Progenitor cell of endocrine pancreas (in vitro differentiated cells): ENCODE data around the gene THPO. TPM values are rescaled to one million over a fixed set of nuclear protein-coding genes. Genes with fewer than 3 reads are reported as not detected.

Experiments used
- DNase-seq: peaks from one replicate; pipeline ENCODE4 v3.0.0; 2021; ENCODE audit warnings: low spot score; ENCODE audit not compliant: unreplicated experiment
- H3K27ac Mint-ChIP-seq: 2 replicates; pipeline ENCODE4 v1.8.0; 2021; ENCODE audit warnings: mild to moderate bottlenecking, moderate library complexity, mixed read lengths
- H3K27me3 Mint-ChIP-seq: 2 replicates; pipeline ENCODE4 v1.8.0; 2021; ENCODE audit warnings: mixed read lengths
- H3K36me3 Mint-ChIP-seq: 2 replicates; pipeline ENCODE4 v1.8.0; 2022; ENCODE audit warnings: mixed read lengths; ENCODE audit not compliant: insufficient read depth
- H3K4me1 Mint-ChIP-seq: 2 replicates; pipeline ENCODE4 v1.8.0; 2021; ENCODE audit warnings: low read depth, mixed read lengths
- H3K4me3 Mint-ChIP-seq: 2 replicates; pipeline ENCODE4 v1.8.0; 2021; ENCODE audit warnings: low read depth, mild to moderate bottlenecking, moderate library complexity, mixed read lengths
- H3K9me3 Mint-ChIP-seq: 2 replicates; pipeline ENCODE4 v1.8.0; 2021; ENCODE audit warnings: low read depth, mixed read lengths
- total RNA-seq: library from RNA; stranded (reverse); gene quantifications from 2 replicates; pipeline ENCODE4 v1.2.1, GENCODE V29; 2021
- TF ChIP-seq, protein P1 (sequence below): fragments of 200-600 bp; sonication (generic); IDR thresholded peaks from one replicate; pipeline ENCODE4 v1.5.0; 2021; ENCODE audit warnings: antibody characterized with exemption, mild to moderate bottlenecking; ENCODE audit not compliant: unreplicated experiment

The THPO gene
- total RNA-seq, 1 donor from 2014 or later: 7.1 TPM

DNA sequence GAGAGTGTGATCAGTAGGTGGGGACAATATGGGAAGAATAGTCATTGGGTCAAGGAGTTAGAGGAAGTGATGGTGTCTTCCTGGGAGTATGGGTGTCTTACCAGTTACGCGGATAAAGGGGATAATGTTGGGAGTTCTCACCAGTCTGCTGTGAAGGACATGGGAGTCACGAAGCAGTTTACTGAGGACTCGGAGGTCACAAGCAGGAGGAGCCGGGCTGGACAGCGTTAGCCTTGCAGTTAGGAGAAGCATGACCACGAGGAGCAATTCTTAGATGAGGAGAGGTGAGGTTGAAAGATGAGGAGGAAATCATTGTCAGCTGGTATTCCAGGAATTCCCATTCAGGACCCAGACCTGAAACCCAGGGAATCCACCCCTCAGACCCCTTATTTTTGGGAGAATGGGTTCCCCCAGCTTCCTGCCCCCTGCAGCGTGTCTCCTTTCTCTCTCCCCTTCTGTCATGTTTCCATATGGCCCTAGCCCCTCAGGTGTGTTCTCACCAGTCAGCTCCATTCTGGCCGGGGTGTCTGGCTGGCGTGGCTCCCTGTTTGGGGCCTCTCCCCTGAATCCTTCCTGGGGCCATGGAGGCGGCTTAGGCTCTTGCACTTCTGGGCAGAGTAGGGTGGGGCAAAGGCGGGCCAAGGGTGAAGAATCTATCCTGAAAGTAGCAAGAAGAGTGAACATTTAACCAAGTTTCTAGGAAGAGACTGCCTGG is 2.1 kb downstream of the THPO start:
- DNase-seq: no peak

DNA sequence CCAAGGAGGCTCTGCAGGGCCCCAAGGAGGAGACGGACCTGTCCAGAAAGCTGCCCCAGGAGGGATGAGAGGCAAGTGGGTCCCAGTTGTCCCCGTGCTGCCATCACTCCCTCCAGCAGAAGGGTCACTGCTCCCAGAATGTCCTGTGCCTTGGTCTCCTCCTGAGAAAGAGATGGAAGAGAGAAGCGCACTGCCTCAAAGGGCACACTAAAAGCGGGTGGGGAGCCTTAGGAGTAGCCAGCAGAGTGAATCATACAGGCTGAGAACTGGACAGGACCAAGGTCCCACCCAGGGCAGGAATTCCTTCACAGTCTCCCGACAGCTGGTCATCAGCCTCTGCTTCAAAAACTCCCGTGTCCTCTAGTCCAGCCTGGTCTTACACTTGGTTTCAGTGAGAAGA is 4.6 kb downstream of the THPO start:
- Mint-ChIP-seq H3K4me3 (no peak overlapping the region), H3K4me1 (peaks cover 20% of the 10 kb centered on the region), H3K9me3 (no peaks in the 10 kb centered on the region)

More for the DNA sequence above, 2.1 kb downstream of the THPO start:
- Mint-ChIP-seq H3K36me3 (peaks cover 10% of the 10 kb centered on the region), H3K9me3 (no peaks in the 10 kb centered on the region), H3K27ac (no peak overlapping the region), H3K4me1 (peaks cover 27% of the 10 kb centered on the region), H3K4me3 (no peak overlapping the region), H3K27me3 (peaks cover 9% of the 10 kb centered on the region)
- TF ChIP-seq, protein P1, sequence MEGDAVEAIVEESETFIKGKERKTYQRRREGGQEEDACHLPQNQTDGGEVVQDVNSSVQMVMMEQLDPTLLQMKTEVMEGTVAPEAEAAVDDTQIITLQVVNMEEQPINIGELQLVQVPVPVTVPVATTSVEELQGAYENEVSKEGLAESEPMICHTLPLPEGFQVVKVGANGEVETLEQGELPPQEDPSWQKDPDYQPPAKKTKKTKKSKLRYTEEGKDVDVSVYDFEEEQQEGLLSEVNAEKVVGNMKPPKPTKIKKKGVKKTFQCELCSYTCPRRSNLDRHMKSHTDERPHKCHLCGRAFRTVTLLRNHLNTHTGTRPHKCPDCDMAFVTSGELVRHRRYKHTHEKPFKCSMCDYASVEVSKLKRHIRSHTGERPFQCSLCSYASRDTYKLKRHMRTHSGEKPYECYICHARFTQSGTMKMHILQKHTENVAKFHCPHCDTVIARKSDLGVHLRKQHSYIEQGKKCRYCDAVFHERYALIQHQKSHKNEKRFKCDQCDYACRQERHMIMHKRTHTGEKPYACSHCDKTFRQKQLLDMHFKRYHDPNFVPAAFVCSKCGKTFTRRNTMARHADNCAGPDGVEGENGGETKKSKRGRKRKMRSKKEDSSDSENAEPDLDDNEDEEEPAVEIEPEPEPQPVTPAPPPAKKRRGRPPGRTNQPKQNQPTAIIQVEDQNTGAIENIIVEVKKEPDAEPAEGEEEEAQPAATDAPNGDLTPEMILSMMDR: no peak

DNA sequence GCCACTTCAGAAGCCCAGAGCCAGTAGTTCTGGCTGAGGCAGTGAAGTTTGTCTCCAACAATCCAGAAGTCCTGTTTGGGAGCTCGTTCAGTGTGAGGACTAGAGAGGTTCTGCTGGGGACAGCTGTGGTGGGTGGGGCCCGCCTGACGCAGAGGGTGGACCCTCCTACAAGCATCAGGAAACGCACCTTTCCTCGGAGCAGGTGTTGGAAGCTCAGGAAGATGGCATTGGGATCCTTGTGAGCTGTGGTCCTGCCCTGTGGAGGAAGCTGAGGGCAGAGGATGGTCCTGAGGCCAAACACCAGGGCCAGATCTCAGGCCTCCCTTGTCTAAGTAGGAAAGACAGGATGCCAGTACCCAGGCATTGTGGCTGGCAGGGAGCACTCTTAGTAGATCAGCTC is 5.1 kb downstream of the THPO start:
- Mint-ChIP-seq H3K36me3 (peaks cover 15% of the 10 kb centered on the region), H3K4me3 (no peak overlapping the region), H3K4me1 (peaks cover 15% of the 10 kb centered on the region), H3K9me3 (no peaks in the 10 kb centered on the region), H3K27me3 (peaks cover 3% of the 10 kb centered on the region), H3K27ac (no peak overlapping the region)
- no peak for DNase-seq
- TF ChIP-seq, protein P1: no peak

More for the DNA sequence above, 4.6 kb downstream of the THPO start:
- Mint-ChIP-seq H3K36me3 (peaks cover 13% of the 10 kb centered on the region), H3K27me3 (peaks cover 3% of the 10 kb centered on the region), H3K27ac (no peak overlapping the region)
- TF ChIP-seq, protein P1: no peak
- DNase-seq: no peak

DNA sequence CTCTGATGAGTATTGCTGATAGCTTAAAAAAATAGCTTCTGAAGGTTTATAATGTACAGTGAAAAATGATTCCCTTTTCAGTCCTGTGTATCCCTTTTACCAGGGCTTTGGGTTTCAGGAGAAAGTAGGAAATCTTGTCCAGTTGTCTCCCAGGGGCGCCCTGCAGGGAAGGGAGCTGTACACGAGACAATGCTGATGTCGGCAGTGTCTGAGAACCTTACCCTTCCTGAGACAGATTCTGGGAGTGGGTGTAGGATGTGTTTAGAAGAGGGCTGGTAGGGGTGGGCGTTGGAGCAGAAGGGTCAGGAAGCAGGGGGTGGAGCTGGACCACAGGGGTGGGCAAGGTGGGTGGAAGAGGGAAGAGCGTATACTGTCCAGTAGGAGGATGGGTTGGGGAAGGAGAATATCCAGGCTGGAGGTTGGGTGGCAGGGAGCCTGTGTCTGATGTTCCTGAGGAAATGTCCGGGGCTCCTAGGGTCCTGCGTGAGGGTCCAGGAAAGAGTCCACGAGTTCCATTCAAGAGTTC is 5.6 kb downstream of the THPO start:
- no peak for DNase-seq
- Mint-ChIP-seq H3K36me3 (peaks cover 19% of the 10 kb centered on the region), H3K4me1 (peaks cover 9% of the 10 kb centered on the region), H3K27me3 (peaks cover 3% of the 10 kb centered on the region), H3K4me3 (no peak overlapping the region), H3K9me3 (no peaks in the 10 kb centered on the region), H3K27ac (no peak overlapping the region)
- TF ChIP-seq, protein P1: no peak

DNA sequence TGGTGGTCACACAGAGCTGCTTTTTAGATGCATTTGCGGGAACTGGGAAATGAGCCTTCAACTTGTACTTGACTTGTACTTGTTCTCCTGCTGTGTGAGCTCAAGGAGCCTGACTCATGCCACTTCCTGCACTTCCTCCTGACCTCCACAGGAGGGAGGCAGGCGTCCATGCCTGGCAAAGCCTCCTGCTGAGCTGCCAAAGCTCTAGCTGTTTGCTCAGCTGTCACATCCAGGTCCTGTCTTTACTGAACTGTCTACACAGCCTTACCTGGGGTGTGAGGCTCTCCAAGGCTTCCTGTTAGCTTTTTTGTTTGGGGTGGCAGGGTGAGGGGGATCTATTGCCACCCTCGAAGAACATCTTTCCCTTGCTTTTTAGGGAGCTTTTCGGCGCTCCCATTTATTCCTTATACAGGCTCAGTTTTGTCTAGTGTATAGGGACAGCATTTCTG is 6.4 kb downstream of the THPO start:
- TF ChIP-seq, protein P1: peak; percentile 98
- H3K4me1 Mint-ChIP-seq: peaks cover 7% of the 10 kb centered on the region
- peaks cover 24% of the 10 kb centered on the region for H3K36me3 Mint-ChIP-seq
- H3K27me3 Mint-ChIP-seq: peaks cover 3% of the 10 kb centered on the region
- DNase-seq: peak; percentile 63
- no peak overlapping the region for H3K4me3 Mint-ChIP-seq
- no peaks in the 10 kb centered on the region for H3K9me3 Mint-ChIP-seq
- no peak overlapping the region for H3K27ac Mint-ChIP-seq
